HL-60 (cell line): ENCODE data around the gene CTNNA2.

ENCODE experiments used
- DNase-seq, 2 experiments: peaks; one replicate each; pipeline ENCODE4 v3.0.0-alpha.2; 2010 to 2020; ENCODE audit warnings: low read depth in 1 of 2, low spot score in 1 of 2
- H3K27ac ChIP-seq: fragments of 250-450 bp; sonication (Bioruptor Pico); replicated peaks from 2 replicates; pipeline ENCODE4 v1.5.1; 2020; ENCODE audit warnings: mild to moderate bottlenecking, moderate library complexity
- H3K27me3 ChIP-seq: fragments of 250-450 bp; sonication (Bioruptor Pico); 2 replicates; pipeline ENCODE4 v1.5.1; 2021; ENCODE audit warnings: mild to moderate bottlenecking, moderate library complexity; ENCODE audit not compliant: insufficient read depth, poor library complexity, severe bottlenecking
- H3K4me3 ChIP-seq: replicated peaks from 2 replicates; pipeline ENCODE4 v1.5.1; 2011; ENCODE audit warnings: mild to moderate bottlenecking, control low read depth, low read length; ENCODE audit not compliant: insufficient read depth
- CTCF ChIP-seq: IDR thresholded peaks from one replicate; pipeline ENCODE4 v1.5.1; 2011; ENCODE audit warnings: low read length, control low read depth, inconsistent platforms; ENCODE audit not compliant: insufficient read depth
- GABPA ChIP-seq: IDR thresholded peaks from 2 replicates; pipeline ENCODE4 v1.6.1; 2012; ENCODE audit warnings: low read depth
- POLR2AphosphoS5 ChIP-seq: IDR thresholded peaks from 2 replicates; pipeline ENCODE4 v1.6.1; 2012; ENCODE audit warnings: low read depth
- REST ChIP-seq: IDR thresholded peaks from 2 replicates; pipeline ENCODE4 v1.6.1; 2012; ENCODE audit warnings: low read depth; ENCODE audit not compliant: insufficient replicate concordance
- SPI1 ChIP-seq: IDR thresholded peaks from 2 replicates; pipeline ENCODE4 v1.6.1; 2012; ENCODE audit warnings: low read depth, mild to moderate bottlenecking, borderline replicate concordance

The CTNNA2 gene

GRCh38 chr2:80075719-80076118 is 562.9 kb downstream of the CTNNA2 start:
- no peak overlapping the region for H3K4me3 ChIP-seq
- TF ChIP-seq CTCF (no peak), GABPA (no peak), SPI1 (no peak)
- no peak for DNase-seq
- peaks cover 3% of the 10 kb centered on the region for H3K27me3 ChIP-seq
- no peak overlapping the region for H3K27ac ChIP-seq

GRCh38 chr2:80078290-80079036 is 565.6 kb downstream of the CTNNA2 start:
- H3K4me3 ChIP-seq = no peak overlapping the region
- H3K27ac ChIP-seq = no peak overlapping the region
- no peak for DNase-seq
- peaks cover 8% of the 10 kb centered on the region for H3K27me3 ChIP-seq
- TF ChIP-seq POLR2AphosphoS5 (no peak), REST (no peak), SPI1 (no peak), CTCF (no peak), GABPA (no peak)

- no peak for TF ChIP-seq CTCF
- no peak for TF ChIP-seq REST
- no peak for TF ChIP-seq GABPA
- no peak for TF ChIP-seq SPI1
- Histone ChIP-seq H3K27ac (no peak overlapping the region), H3K27me3 (peaks cover 8% of the 10 kb centered on the region), H3K4me3 (no peak overlapping the region)
- no peak for DNase-seq
Observed at GRCh38 chr2:80080957-80081356, 568.1 kb downstream of the CTNNA2 start.

- Histone ChIP-seq H3K4me3 (no peak overlapping the region), H3K27ac (no peak overlapping the region), H3K27me3 (peaks cover 4% of the 10 kb centered on the region)
- DNase-seq = no peak
- TF ChIP-seq REST (no peak), CTCF (no peak), POLR2AphosphoS5 (no peak), SPI1 (no peak), GABPA (no peak)
Observed at GRCh38 chr2:80086831-80087230, 574.0 kb downstream of the CTNNA2 start.
